Mesothelial cell of epicardium (in vitro differentiated cells): ENCODE results near the gene LHFPL4. TPM values are rescaled to one million over a fixed set of nuclear protein-coding genes. Genes with fewer than 3 reads are reported as not detected.
A peak's percentile ranks its signal among the peaks of the same experiment; 100 is the strongest.

Experiments used
- DNase-seq, 2 experiments: peaks; one replicate each; pipeline ENCODE4 v3.0.0; 2021; ENCODE audit warnings: low spot score in 2 of 2; ENCODE audit not compliant: unreplicated experiment in 2 of 2
- H3K27ac Mint-ChIP-seq: 2 replicates; pipeline ENCODE4 v1.8.0; 2021; ENCODE audit warnings: mixed read lengths
- H3K27me3 Mint-ChIP-seq: 2 replicates; pipeline ENCODE4 v1.8.0; 2021; ENCODE audit warnings: low read depth, mixed read lengths
- H3K36me3 Mint-ChIP-seq: 2 replicates; pipeline ENCODE4 v1.8.0; 2021; ENCODE audit warnings: mixed read lengths
- H3K4me1 Mint-ChIP-seq: 2 replicates; pipeline ENCODE4 v1.8.0; 2021; ENCODE audit warnings: mixed read lengths
- H3K4me3 Mint-ChIP-seq: 2 replicates; pipeline ENCODE4 v1.8.0; 2021; ENCODE audit warnings: mild to moderate bottlenecking, moderate library complexity, mixed read lengths
- H3K9me3 Mint-ChIP-seq: 2 replicates; pipeline ENCODE4 v1.8.0; 2021; ENCODE audit warnings: mixed read lengths
- total RNA-seq: library from RNA; stranded (reverse); gene quantifications from 3 replicates; pipeline ENCODE4 v1.2.1, GENCODE V29; 2021
- TF ChIP-seq, protein P1 (sequence below): fragments of 200-600 bp; sonication (generic); IDR thresholded peaks from one replicate; pipeline ENCODE4 v1.5.0; 2021; ENCODE audit warnings: antibody characterized with exemption; ENCODE audit not compliant: unreplicated experiment

LHFPL4 gene
- total RNA-seq, 1 donor from 2014 or later: not detected

DNA sequence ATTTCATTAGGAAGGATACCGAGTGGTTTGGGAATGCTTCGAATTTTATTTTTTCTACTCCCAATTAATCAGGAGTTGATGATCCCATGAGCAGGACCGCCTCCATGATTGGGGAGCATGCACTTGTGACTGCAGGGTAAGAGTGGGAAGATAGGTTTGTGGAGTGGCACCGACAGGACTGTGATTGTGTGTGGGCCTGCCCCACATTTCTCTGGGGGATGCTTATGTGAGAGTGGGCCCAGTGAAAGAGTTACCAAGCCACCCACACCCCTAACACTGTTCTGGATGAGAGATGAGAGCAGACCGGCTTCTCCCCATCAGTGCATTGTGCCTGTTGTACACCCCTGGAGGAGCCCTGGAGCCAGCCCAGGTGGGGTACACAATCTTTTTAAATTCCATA, 76.7 kb downstream of the LHFPL4 start:
- Mint-ChIP-seq H3K27ac (no peak overlapping the region), H3K27me3 (no peaks in the 10 kb centered on the region), H3K9me3 (no peaks in the 10 kb centered on the region), H3K4me3 (no peak overlapping the region), H3K4me1 (no peaks in the 10 kb centered on the region), H3K36me3 (peaks cover 69% of the 10 kb centered on the region)
- TF ChIP-seq, protein P1, sequence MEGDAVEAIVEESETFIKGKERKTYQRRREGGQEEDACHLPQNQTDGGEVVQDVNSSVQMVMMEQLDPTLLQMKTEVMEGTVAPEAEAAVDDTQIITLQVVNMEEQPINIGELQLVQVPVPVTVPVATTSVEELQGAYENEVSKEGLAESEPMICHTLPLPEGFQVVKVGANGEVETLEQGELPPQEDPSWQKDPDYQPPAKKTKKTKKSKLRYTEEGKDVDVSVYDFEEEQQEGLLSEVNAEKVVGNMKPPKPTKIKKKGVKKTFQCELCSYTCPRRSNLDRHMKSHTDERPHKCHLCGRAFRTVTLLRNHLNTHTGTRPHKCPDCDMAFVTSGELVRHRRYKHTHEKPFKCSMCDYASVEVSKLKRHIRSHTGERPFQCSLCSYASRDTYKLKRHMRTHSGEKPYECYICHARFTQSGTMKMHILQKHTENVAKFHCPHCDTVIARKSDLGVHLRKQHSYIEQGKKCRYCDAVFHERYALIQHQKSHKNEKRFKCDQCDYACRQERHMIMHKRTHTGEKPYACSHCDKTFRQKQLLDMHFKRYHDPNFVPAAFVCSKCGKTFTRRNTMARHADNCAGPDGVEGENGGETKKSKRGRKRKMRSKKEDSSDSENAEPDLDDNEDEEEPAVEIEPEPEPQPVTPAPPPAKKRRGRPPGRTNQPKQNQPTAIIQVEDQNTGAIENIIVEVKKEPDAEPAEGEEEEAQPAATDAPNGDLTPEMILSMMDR: no peak
- no peak for DNase-seq

DNA sequence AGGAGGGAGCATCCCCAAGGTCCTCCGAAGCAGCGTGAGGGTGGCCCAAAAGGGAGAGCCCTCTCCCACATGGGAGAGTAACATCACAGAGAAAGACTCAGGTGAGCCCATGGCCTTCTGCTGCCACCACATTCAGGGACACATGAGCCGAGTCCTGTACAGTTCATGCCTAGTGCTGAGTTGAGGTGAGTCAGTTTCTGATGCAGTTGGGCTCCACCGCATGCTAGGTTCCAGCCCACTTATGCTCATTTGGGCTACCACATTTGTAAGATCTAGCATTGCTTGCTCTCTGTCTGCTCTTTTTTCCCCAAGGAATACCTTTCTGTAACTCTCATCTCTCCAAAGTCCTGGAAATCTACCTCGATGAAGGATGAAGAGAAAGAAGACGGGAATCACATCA, 79.1 kb downstream of the LHFPL4 start:
- TF ChIP-seq, protein P1: no peak
- H3K9me3 Mint-ChIP-seq: no peaks in the 10 kb centered on the region
- peaks cover 61% of the 10 kb centered on the region for H3K36me3 Mint-ChIP-seq
- H3K27me3 Mint-ChIP-seq: no peaks in the 10 kb centered on the region
- H3K27ac Mint-ChIP-seq: no peak overlapping the region
- DNase-seq: no peak
- no peaks in the 10 kb centered on the region for H3K4me1 Mint-ChIP-seq
- no peak overlapping the region for H3K4me3 Mint-ChIP-seq

DNA sequence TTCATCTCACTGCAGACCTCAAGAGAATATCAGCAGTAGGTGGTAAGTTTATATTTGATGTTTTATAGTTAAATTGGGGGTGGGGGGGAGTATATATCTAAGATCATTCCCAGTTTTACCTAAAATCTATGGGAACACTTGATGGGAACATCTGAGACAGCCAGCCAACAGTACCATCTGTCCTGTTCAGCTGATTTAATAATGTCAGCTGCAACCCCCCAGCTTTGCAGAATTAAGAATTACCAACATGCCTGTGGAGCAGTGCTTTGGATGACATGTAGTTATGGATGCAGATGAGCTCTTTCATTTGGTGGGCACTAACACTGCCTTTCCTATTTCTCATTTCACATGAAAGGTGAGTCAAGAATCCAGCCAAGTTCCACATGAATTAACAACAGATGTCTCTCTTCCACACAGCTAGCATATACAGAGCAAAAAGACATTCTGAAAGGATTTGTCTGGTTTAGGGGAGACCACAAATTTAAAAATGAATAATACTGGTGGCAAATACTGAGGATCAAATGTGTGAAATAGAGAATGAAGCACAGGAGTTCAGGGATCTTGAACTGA, 80.0 kb downstream of the LHFPL4 start:
- no peak overlapping the region for H3K27ac Mint-ChIP-seq
- no peak for DNase-seq

DNA sequence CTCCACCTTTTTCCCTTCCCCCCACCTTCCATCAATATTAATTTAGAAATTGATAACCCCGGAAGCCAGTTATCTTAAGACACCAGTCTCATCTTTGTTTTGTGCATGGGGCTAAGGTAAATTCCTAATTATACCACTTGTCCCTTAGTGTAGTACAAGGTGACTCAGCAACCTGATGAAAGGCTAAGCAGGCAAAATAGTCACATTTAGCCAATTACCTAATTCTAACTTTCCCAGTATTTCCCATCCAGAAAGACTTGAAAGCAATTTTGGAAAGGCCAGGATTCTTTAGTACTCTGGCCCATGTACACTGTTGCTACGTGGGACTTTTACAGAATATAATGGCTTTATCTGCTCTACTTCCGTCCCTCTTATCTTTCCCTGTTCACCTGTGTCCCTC, 83.6 kb downstream of the LHFPL4 start:
- DNase-seq: no peak
- Mint-ChIP-seq H3K4me1 (no peaks in the 10 kb centered on the region), H3K9me3 (no peaks in the 10 kb centered on the region), H3K4me3 (no peak overlapping the region), H3K27ac (no peak overlapping the region), H3K27me3 (no peaks in the 10 kb centered on the region), H3K36me3 (peaks cover 49% of the 10 kb centered on the region)
- TF ChIP-seq, protein P1: no peak

More for the DNA sequence above, 80.0 kb downstream of the LHFPL4 start:
- Mint-ChIP-seq H3K27me3 (no peaks in the 10 kb centered on the region), H3K9me3 (no peaks in the 10 kb centered on the region), H3K4me1 (no peaks in the 10 kb centered on the region), H3K4me3 (no peak overlapping the region), H3K36me3 (peaks cover 57% of the 10 kb centered on the region)
- TF ChIP-seq, protein P1: no peak

DNA sequence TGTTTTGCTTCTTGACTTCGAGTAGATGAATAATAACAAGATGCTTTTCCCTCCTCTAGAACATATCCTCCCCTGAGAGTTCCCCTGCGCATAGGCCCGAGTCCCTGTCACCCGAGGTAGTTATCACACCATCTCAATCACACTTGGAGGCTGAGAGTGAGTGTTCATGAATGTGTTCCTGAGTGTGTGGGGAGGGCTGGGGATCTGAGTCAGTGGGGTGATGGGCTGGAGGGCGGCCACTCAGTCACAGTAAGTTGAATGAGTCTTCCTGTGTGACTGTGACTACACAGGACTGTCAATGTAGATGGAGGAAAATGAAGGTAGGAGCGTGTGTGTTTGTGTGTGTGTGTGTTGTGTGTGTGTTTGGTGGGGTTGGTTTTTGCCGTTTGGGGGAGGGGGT, 85.2 kb downstream of the LHFPL4 start:
- no peaks in the 10 kb centered on the region for H3K9me3 Mint-ChIP-seq
- TF ChIP-seq, protein P1: no peak
- DNase-seq: no peak
- H3K4me3 Mint-ChIP-seq: no peak overlapping the region
- no peaks in the 10 kb centered on the region for H3K4me1 Mint-ChIP-seq
- no peaks in the 10 kb centered on the region for H3K27me3 Mint-ChIP-seq
- peak overlapping the region; percentile 14 for H3K27ac Mint-ChIP-seq
- H3K36me3 Mint-ChIP-seq: peaks cover 53% of the 10 kb centered on the region

DNA sequence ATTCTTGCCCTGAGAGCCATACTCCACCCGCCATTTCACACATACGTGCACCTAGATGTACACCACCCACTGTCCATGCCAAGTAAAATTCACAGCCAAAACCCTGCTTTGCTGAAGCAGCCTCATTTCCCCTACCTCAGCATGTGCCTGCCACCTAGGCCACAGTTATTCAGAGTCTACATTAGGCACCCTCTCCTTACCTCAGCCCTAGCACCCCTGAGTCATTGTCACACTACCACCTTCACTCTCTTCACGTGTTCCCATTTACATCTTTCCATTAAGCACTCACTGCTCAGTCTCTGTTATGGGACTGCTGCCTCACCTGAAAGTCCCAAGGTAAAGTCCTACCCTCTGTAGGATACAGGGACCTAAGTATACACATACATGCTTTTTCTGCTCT, 86.2 kb downstream of the LHFPL4 start:
- TF ChIP-seq, protein P1: no peak
- H3K36me3 Mint-ChIP-seq: peaks cover 46% of the 10 kb centered on the region
- H3K4me1 Mint-ChIP-seq: no peaks in the 10 kb centered on the region
- H3K27ac Mint-ChIP-seq: no peak overlapping the region
- no peak for DNase-seq
- H3K9me3 Mint-ChIP-seq: no peaks in the 10 kb centered on the region
- H3K4me3 Mint-ChIP-seq: no peak overlapping the region
- no peaks in the 10 kb centered on the region for H3K27me3 Mint-ChIP-seq
